ENCODE measurements around the gene MVK. TPM values are rescaled to one million over a fixed set of nuclear protein-coding genes. Genes with fewer than 3 reads are reported as not detected.

Gene MVK
- total RNA-seq, 2 donors from 2014 or later = 8.6 to 12.2 TPM

- peak in 3 of 4 donors; percentile 34 to 48 (median 34) for DNase-seq
- intact Hi-C loops (cut with DNase I) = no loop called here
- H3K4me1 ChIP-seq = no peaks in the 10 kb centered on the region
- H3K9me3 ChIP-seq = no peaks in the 10 kb centered on the region
- peaks cover 0 to 9% of the 10 kb centered on the region in 2 donors for H3K36me3 ChIP-seq (replicated peaks in 1 of 2; ENCODE audit: insufficient read depth in 1 of 2, low read depth in 2 of 2)
- H3K4me3 ChIP-seq = no peak overlapping the region
- peak overlapping the region in 1 of 4 donors; percentile 14 for H3K27ac ChIP-seq
- ATAC-seq = peak; percentile 49
- TF ChIP-seq CTCF (IDR thresholded peaks at IDR 0.05) = no peak
- no peak for TF ChIP-seq POLR2A (IDR thresholded peaks at IDR 0.05)
- H3K27me3 ChIP-seq = no peaks in the 10 kb centered on the region
- WGBS, 2 donors = 84 to 89% methylated on average over 19 of the region's 19 CpGs
Observed at GRCh38 chr12:109529691-109530640, 43.6 kb upstream of the MVK start.

- DNase-seq (no peak), ATAC-seq (no peak)
- intact Hi-C loops (cut with DNase I) = no loop called here
- TF ChIP-seq POLR2A (IDR thresholded peaks at IDR 0.05) (no peak), CTCF (IDR thresholded peaks at IDR 0.05) (no peak)
- WGBS, 2 donors = 81 to 100% methylated on average over 1 to 2 of the region's 2 CpGs
- Histone ChIP-seq H3K36me3 (replicated peaks in 1 of 2; ENCODE audit: insufficient read depth in 1 of 2, low read depth in 2 of 2) (peaks cover 0 to 9% of the 10 kb centered on the region in 2 donors), H3K27me3 (no peaks in the 10 kb centered on the region), H3K4me3 (no peak overlapping the region), H3K4me1 (no peaks in the 10 kb centered on the region), H3K9me3 (no peaks in the 10 kb centered on the region), H3K27ac (no peak overlapping the region)
Observed at GRCh38 chr12:109531411-109531810, 42.2 kb upstream of the MVK start.

GRCh38 chr12:109532721-109533486 is 40.7 kb upstream of the MVK start:
- no peak for TF ChIP-seq CTCF (IDR thresholded peaks at IDR 0.05)
- TF ChIP-seq POLR2A (IDR thresholded peaks at IDR 0.05) = no peak
- Histone ChIP-seq H3K4me3 (no peak overlapping the region), H3K36me3 (replicated peaks in 1 of 2; ENCODE audit: insufficient read depth in 1 of 2, low read depth in 2 of 2) (peaks cover 0 to 9% of the 10 kb centered on the region in 2 donors), H3K27ac (no peak overlapping the region), H3K9me3 (no peaks in the 10 kb centered on the region), H3K4me1 (no peaks in the 10 kb centered on the region), H3K27me3 (no peaks in the 10 kb centered on the region)
- intact Hi-C loops (cut with DNase I) = no loop called here
- ATAC-seq (no peak), DNase-seq (no peak)
- 85 to 94% methylated on average over 14 to 24 of the region's 24 CpGs for WGBS, 2 donors

- 89 to 93% methylated on average over 8 of the region's 8 CpGs for WGBS, 2 donors
- ATAC-seq (no peak), DNase-seq (no peak)
- no peaks in the 10 kb centered on the region for H3K9me3 ChIP-seq
- H3K27ac ChIP-seq = no peak overlapping the region
- TF ChIP-seq CTCF (IDR thresholded peaks at IDR 0.05) (no peak), POLR2A (IDR thresholded peaks at IDR 0.05) (no peak)
- no peaks in the 10 kb centered on the region for H3K4me1 ChIP-seq
- intact Hi-C loops (cut with DNase I) = no loop called here
- H3K27me3 ChIP-seq = no peaks in the 10 kb centered on the region
- peaks cover 0 to 9% of the 10 kb centered on the region in 2 donors for H3K36me3 ChIP-seq (replicated peaks in 1 of 2; ENCODE audit: insufficient read depth in 1 of 2, low read depth in 2 of 2)
- no peak overlapping the region for H3K4me3 ChIP-seq
Observed at GRCh38 chr12:109533487-109533740, 40.2 kb upstream of the MVK start.

All from body of pancreas (tissue), 4 donors.